Measurements from ENCODE around the gene LIMS1.
"Not testable (repeated sequence)": the region's sequence is repeated elsewhere in the genome, so short reads cannot be mapped to it uniquely, and the experiment has no call there.

Gene LIMS1

DNA sequence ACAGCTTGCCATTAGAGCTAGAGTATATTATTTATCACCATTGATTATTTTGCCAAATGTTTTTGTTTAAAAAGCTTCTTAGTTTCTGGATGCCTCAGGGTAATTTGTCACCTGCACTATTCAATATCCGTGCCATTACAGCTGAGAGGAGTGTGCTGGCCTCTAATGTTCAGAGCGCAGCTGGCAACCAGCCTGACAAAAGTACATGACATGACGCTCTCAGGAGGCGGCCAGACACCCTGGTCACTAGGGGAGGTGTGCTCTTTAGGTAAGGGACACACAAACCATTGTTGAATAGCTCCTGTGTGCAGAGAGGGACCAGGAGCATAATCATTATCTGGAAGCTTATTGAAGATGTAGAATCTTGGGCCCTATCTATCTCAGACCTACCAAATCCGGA, 20.3 kb downstream of the LIMS1 start:
- H3K9ac ChIP-seq (ENCODE audit: low read length): no peak overlapping the region
- H3K36me3 ChIP-seq (replicated peaks; ENCODE audit: low read depth, low read length): no peaks in the 10 kb centered on the region
- no peaks in the 10 kb centered on the region for H3K27me3 ChIP-seq (ENCODE audit: low read depth, low read length)
- no peak overlapping the region for H3K27ac ChIP-seq (ENCODE audit: low read length)
- H3K4me3 ChIP-seq (ENCODE audit: low read length): no peak overlapping the region
- peaks cover 79% of the 10 kb centered on the region for H3K79me2 ChIP-seq (ENCODE audit: low read length)
- no peak overlapping the region for H2AFZ ChIP-seq (ENCODE audit: low read depth, low read length)
- H3K4me2 ChIP-seq (ENCODE audit: low read length): no peak overlapping the region
- TF ChIP-seq CTCF (IDR thresholded peaks at IDR 0.05; ENCODE audit: low read depth, low read length) (no peak), EZH2phosphoT487 (IDR thresholded peaks at IDR 0.05; ENCODE audit: low read depth) (no peak)
- H3K4me1 ChIP-seq (ENCODE audit: low read length): no peaks in the 10 kb centered on the region; the same call in 1 of the 2 replicates
- peaks cover 45% of the 10 kb centered on the region for H4K20me1 ChIP-seq (ENCODE audit: insufficient read depth, low read length)
- H3K9me3 ChIP-seq (ENCODE audit: insufficient read depth, low read length): no peaks in the 10 kb centered on the region

DNA sequence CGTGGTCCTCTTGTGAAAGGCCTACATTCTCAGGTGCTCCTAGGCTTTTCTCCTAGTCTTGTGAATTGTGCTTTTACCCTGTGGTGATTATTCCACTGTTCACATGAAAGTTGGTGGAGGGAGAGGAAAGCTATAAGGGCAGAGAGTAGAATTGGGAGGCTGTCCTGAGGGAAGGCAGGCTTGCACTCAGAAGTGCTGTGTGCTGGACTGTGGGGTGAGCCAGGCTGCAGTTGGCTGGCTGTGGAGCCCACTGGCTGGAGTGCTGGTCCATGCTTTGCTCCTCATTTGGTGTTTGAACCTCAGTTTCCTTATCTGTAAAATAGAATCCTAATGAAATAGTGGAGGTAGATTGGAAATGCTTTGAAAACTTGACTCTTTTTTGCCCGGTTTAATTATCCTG, 21.3 kb downstream of the LIMS1 start:
- Histone ChIP-seq H3K4me1 (ENCODE audit: low read length) (no peaks in the 10 kb centered on the region), H3K4me2 (ENCODE audit: low read length) (no peak overlapping the region), H3K36me3 (replicated peaks; ENCODE audit: low read depth, low read length) (no peaks in the 10 kb centered on the region), H4K20me1 (ENCODE audit: insufficient read depth, low read length) (peaks cover 51% of the 10 kb centered on the region), H3K9me3 (ENCODE audit: insufficient read depth, low read length) (no peaks in the 10 kb centered on the region), H3K27me3 (ENCODE audit: low read depth, low read length) (no peaks in the 10 kb centered on the region), H3K27ac (ENCODE audit: low read length) (no peak overlapping the region), H3K9ac (ENCODE audit: low read length) (no peak overlapping the region), H3K79me2 (ENCODE audit: low read length) (peaks cover 84% of the 10 kb centered on the region), H3K4me3 (ENCODE audit: low read length) (no peak overlapping the region), H2AFZ (ENCODE audit: low read depth, low read length) (no peak overlapping the region)
- TF ChIP-seq EZH2phosphoT487 (IDR thresholded peaks at IDR 0.05; ENCODE audit: low read depth) (no peak), CTCF (IDR thresholded peaks at IDR 0.05; ENCODE audit: low read depth, low read length) (no peak)

- H2AFZ ChIP-seq (ENCODE audit: low read depth, low read length); H3K4me1 ChIP-seq (ENCODE audit: low read length): not testable (repeated sequence)
Observed at GRCh38 chr2:108556581-108556980, 22.3 kb downstream of the LIMS1 start.

GRCh38 chr2:108560241-108560811, 26.1 kb downstream of the LIMS1 start:
- TF ChIP-seq EZH2phosphoT487 (IDR thresholded peaks at IDR 0.05; ENCODE audit: low read depth) (no peak), CTCF (IDR thresholded peaks at IDR 0.05; ENCODE audit: low read depth, low read length) (no peak)
- no peaks in the 10 kb centered on the region for H3K4me1 ChIP-seq (ENCODE audit: low read length)
- no peaks in the 10 kb centered on the region for H3K27me3 ChIP-seq (ENCODE audit: low read depth, low read length)
- H3K4me2 ChIP-seq (ENCODE audit: low read length): no peak overlapping the region
- H3K9ac ChIP-seq (ENCODE audit: low read length): no peak overlapping the region
- no peaks in the 10 kb centered on the region for H3K9me3 ChIP-seq (ENCODE audit: insufficient read depth, low read length)
- H3K36me3 ChIP-seq (replicated peaks; ENCODE audit: low read depth, low read length): peaks cover 8% of the 10 kb centered on the region
- no peak overlapping the region for H3K27ac ChIP-seq (ENCODE audit: low read length)
- peaks cover 82% of the 10 kb centered on the region for H3K79me2 ChIP-seq (ENCODE audit: low read length)
- no peak overlapping the region for H2AFZ ChIP-seq (ENCODE audit: low read depth, low read length)
- H4K20me1 ChIP-seq (ENCODE audit: insufficient read depth, low read length): peaks cover 40% of the 10 kb centered on the region
- no peak overlapping the region for H3K4me3 ChIP-seq (ENCODE audit: low read length)

More at GRCh38 chr2:108556581-108556980, 22.3 kb downstream of the LIMS1 start:
- not testable (repeated sequence) for H3K9ac ChIP-seq (ENCODE audit: low read length); H3K27ac ChIP-seq (ENCODE audit: low read length); H3K9me3 ChIP-seq (ENCODE audit: insufficient read depth, low read length); H3K36me3 ChIP-seq (replicated peaks; ENCODE audit: low read depth, low read length); H3K4me2 ChIP-seq (ENCODE audit: low read length); H3K4me3 ChIP-seq (ENCODE audit: low read length); H3K27me3 ChIP-seq (ENCODE audit: low read depth, low read length)
- peaks cover 59% of the 10 kb centered on the region for H4K20me1 ChIP-seq (ENCODE audit: insufficient read depth, low read length)
- H3K79me2 ChIP-seq (ENCODE audit: low read length): peaks cover 87% of the 10 kb centered on the region
